Stimulated activated CD8-positive, alpha-beta memory T cell treated with anti-CD3 and anti-CD28 coated beads, Interleukin-4, amount 100 ng/mL, for 1 hour (primary cell): ENCODE results near the gene CD300C.
"Not testable (repeated sequence)": the region's sequence is repeated elsewhere in the genome, so short reads cannot be mapped to it uniquely, and the experiment has no call there.

ENCODE experiments used
- DNase-seq, 2 donors: peaks; one replicate each; pipeline ENCODE4 v3.0.0-alpha.2; 2020; ENCODE audit warnings: low read depth in 2 of 2, low spot score in 1 of 2

CD300C gene

GRCh38 chr17:74545843-74546230 is at the start of gene CD300C:
CD300C (minus strand) TSS chr17:74546115; CDS start chr17:74545782, 333 bp downstream.
- DNase-seq: no peak

DNA sequence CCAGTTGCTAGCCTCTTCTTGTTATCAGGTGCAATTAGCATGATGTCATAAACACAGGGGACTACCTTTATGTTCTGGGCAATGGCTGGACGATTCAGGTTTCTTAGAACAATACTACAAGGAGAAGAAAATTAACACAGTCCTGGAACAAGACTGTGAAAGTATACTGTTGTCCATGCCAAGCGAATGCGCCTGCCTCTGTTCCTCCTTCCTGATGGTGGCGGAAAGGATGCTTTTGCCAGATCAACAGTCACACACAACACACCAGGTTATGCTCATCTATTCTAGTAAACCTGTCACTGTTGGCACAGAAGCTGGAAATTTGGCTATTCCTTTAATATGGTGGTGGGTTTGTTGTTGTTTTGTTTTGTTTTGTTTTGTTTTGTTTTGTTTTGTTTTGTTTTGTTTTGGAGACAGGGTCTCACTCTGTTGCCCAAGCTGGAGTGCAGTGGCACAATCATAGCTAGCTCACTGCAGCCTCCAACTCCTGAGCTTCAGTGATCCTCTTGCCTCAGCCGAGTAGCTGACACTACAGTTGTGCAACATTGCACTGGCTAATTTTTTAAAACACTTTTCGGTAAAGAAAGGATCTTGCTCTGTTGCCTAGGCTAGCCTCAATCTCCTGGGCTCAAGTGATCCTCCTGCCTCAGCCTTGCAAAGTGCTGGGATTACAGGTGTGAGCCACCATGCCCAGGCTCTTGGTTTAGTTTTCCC is 49.3 kb upstream of the CD300C start:
- no peak for DNase-seq

- DNase-seq: no peak
These were observed 46.4 kb upstream of the CD300C start, which contains the start of gene CD300LD for GRCh38 chr17:74592087-74592990. CD300LD (minus strand) TSS chr17:74592283; CDS start chr17:74592202, 81 bp downstream.

DNA sequence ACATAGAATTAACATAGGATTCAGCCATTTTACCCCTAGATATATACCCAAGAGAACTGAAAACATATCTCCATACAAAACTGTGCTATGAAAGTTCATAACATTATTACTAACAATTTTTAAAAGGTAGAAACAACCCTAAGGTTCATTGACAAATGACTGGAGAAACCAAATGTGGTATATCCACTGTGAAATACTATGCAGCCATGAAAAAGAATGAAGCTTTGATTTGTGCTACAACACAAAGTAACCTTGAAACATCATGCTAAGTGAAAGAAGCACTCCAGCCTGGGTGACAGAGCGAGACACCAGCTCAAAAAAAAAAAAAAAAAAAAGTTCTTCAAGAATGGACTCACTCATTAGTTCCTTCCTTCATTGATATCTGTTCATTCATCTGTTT is 45.6 kb upstream of the CD300C start:
- DNase-seq: no peak

DNA sequence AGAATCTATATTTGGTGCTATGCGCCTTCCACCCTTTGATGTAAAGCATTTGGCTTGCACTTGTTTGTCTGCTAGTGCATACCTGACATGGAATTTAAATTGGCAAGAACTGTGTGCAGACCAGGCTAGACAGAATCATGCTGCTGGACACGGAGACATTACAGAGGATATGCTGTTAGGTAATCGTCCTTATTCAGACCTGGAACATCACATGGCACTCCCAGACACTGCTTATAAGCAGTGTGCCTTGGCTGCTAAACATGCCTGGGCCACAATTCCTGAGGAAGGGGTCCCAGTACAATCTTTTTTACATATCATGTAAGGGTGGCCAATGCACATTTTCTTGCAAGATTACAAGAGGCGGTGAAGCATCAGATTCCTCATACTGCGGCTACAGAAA is 39.8 kb upstream of the CD300C start:
- no peak for DNase-seq

DNA sequence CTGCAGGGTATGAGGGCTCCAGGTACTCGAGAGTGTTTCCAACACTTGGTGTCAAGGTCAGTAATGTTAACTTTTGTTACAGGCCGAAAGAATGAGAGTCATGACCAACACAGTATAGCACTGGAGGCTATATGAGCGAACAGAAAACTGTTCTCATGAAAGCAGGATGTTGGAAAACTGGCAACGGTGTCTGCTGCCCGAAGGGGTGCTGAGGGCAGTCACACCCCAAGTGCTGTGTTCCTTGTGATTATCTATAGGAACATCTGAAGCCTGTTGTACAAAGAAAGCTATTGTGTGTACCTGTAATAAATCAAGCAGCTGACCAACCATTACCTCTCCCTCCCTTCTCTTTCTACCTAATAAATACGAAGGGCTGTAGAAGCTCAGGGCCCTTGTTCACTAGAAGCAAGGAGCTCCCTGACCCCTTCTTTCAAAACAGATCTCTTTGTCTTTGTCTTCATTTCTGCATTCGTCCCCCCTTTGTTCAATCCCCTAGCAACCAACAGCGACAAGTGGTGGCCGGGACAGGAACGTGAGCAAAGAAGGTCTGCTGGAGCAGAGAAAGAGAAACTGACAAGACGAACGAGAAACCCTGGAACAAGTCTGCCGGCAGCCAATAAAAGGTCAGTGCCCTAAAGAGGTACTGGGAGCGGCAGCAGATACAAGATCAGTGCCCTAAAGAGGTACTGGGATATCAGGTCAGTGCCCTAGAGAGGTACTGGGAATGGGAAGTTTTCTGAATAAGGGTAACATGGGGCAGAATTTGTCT is 38.6 kb upstream of the CD300C start:
- DNase-seq: no peak

DNA sequence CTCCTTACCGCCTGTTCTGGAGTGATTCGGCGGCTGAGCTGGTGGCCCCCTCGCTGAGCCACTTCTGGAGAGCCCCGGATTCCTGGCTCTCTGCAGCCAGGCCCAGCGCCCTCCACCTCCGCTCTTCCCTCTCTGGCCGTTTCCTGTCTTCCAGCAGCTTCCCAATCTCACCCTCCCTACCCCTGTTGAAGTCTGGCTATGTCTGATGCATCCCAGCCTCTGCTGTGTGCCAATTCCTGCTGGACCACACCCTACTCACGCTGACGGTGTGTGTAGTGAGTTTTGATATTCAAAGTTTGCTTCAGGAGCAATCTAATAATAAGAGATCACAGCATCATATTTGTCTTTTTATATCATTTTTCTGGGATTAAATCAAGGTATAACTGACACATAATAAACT is 36.7 kb upstream of the CD300C start:
- no peak for DNase-seq

- no peak for DNase-seq
These were observed 34.0 kb upstream of the CD300C start for GRCh38 chr17:74579900-74580299.

GRCh38 chr17:74578979-74579378 is 33.1 kb upstream of the CD300C start:
- DNase-seq: no peak

GRCh38 chr17:74574489-74575142 is 28.7 kb upstream of the CD300C start:
- no peak for DNase-seq

GRCh38 chr17:74573635-74574034 is 27.7 kb upstream of the CD300C start:
- DNase-seq: not testable (repeated sequence)

DNA sequence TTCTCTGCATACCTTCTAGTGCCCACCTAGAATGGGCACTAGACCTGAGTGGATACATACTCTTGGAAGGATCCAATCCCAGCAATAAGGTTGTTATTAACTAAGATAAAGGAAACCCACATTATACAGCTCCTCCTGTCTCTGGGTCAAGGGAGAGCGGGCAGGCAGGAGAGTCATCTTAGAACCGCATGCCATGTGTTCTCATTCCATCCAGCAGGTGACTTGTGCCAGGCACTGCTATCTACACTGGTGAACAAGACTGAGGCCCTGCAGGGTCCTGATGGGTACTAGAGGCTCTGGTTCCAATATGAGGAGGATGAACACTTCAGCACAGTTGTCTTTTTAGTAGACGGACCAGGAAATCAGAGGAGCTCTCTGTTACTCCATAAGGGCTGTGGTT is 27.3 kb upstream of the CD300C start:
- DNase-seq: no peak

- no peak for DNase-seq
These were observed 25.8 kb upstream of the CD300C start for GRCh38 chr17:74571621-74572270.

DNA sequence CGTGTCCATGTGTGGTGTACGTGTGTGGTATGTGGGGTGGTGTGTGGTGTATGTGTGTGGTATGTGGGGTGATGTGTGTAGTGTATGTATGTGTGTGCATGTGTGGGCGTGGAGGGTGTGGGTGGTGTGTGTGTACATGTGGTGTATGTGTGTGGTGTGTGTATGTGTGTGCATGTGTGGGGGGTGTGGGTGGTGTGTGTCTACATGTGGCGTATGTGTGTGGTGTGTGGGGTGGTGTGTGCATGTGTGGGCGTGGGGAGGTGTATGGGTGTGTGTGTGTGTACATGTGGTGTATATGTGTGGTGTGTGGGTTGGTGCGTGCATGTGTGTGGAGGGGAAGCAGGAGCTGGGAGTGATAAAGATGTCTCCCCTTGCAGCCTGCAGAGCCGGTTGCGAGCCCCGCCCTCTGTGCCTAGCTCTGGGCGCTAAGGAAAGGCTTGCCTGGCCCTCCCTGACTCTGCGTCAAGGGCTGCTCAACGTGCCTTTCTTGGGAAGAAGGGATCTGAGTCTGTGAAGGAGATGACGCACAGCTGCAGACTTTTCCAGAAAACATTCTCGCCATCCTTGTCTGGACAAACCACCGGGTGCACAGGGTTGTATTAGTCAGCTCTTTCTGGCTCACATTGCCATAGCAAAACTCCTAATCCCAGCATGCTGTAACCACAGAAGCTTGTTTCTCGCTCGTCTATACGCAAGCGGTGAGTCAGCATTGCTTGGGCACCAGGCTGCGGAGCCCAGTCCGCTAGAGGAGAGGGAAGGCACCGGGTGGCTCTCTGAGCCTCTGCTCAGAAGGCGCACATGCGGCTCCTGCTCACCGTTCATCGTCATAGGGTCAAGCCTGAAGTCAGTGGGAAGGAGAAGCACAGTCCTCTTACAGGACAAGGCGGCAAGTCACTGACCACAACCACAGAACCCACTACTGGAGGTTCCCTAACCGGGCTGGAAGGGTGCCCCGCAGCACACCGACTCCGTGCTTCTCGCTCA is 23.4 kb upstream of the CD300C start:
- no peak for DNase-seq

DNA sequence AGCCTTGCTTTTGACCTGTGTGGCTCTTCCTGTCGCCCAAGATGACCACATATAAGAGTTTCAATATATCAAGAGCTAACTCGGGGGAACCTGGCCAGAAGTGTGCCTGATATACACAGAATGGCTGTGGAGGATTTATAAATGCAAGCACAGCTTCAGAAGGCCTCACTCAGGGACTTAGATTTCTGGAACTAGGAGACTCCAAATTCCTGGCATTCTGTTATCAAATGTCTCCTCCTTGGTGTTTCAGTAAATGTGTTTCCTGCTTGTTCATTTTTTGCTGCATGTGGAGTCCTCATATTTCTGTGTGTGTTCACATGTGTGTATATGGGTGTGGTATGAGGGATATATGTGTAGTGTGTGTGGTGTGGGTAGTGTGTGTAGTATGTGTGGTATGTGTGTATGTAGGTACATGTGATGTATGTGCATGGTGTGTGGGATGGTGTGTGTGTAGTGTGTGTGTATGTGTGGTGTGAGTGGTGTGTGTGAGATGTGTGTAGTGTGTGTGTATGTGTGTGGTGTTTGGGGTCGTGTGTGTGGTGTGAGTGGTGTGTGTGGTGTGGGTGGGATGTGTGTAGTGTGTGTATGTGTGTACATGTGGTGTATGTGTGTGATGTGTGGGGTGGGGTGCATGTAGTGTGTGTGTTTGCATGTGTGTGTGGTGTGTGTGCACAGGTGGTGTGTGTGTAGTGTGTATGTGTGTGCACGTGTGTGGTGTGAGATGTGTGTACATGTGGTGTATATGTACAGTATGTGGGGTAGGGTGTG is 22.4 kb upstream of the CD300C start:
- DNase-seq: no peak

DNA sequence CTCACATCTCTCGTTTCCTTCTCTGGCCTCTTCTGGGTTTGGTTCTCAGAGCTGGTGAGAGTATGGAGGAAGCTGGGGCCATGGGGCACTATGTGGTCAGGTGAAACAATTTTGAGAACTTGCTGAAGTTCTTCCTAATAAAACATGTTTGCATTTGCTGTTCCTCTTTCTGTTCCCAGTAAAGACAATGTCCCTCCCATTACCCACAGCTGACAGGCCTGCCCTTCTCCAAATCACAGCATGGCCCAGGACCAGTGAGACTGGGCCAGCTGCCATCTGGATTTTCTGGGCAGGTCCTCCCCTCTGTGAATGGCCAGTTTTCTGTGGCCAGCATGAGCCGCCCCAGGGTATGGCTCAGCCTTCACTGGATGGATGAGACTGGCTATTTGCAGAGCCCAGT is 21.5 kb upstream of the CD300C start, which contains the start of gene CD300H:
TSS of gene CD300H (minus strand) at position 113 of the 400 bp plus-strand sequence.
- no peak for DNase-seq

DNA sequence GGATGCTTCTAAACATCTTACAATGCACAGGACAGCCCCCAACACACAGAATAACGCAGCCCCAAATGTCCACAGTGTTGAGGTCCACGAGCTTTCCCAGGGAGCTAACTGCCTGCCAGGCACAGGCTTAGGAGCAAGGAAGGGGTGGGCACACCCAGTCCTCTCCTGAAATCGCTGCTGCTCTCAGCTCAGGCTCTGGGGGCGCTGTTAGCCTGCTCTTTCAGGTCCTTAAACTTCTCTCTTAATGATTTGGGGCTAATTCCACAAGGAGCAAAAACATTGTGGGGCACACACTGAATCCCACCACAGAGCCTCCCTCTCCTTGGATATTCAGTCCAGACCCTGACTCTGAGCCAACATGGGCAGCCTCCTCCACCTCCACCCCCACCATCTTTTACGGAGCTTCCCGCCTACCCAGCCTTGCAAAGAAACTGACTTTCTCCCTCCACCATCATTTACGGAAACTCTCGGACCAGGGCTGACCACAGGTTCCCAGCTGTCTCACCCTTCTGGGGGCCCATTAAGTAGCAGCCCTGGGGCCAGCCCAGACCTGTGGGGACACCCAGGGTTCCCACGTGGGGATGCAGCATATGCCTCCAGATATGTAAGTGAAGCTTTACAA is 20.3 kb upstream of the CD300C start:
- no peak for DNase-seq

- no peak for DNase-seq
These were observed 19.2 kb upstream of the CD300C start for GRCh38 chr17:74565126-74565525.
